ENCODE results near the gene MAML3. TPM values are rescaled to one million over a fixed set of nuclear protein-coding genes. Genes with fewer than 3 reads are reported as not detected.

MAML3 gene
- total RNA-seq, 6 experiments from 2014 or later: 1.2 to 1.9 (median 1.6) TPM

- H3K27ac Mint-ChIP-seq: no peak overlapping the region
- no peak for DNase-seq
- TF ChIP-seq CTCF (IDR thresholded peaks at IDR 0.05): no peak
- no peak overlapping the region for H3K4me3 Mint-ChIP-seq
- H3K4me1 Mint-ChIP-seq (ENCODE audit: low read depth): no peaks in the 10 kb centered on the region
- no peaks in the 10 kb centered on the region for H3K9me3 Mint-ChIP-seq
- no peaks in the 10 kb centered on the region; the same call in 1 of the 2 replicates for H3K36me3 Mint-ChIP-seq (ENCODE audit: low read depth)
- peaks cover 2% of the 10 kb centered on the region for H3K27me3 Mint-ChIP-seq (ENCODE audit: insufficient read depth)
Observed at GRCh38 chr4:139674875-139675550, 479.0 kb downstream of the MAML3 start.

- Mint-ChIP-seq H3K36me3 (ENCODE audit: low read depth) (no peaks in the 10 kb centered on the region), H3K4me3 (no peak overlapping the region), H3K27me3 (ENCODE audit: insufficient read depth) (peaks cover 9% of the 10 kb centered on the region), H3K9me3 (no peaks in the 10 kb centered on the region), H3K27ac (no peak overlapping the region), H3K4me1 (ENCODE audit: low read depth) (no peaks in the 10 kb centered on the region)
- DNase-seq: no peak
- no peak for TF ChIP-seq CTCF (IDR thresholded peaks at IDR 0.05)
Observed at GRCh38 chr4:139672732-139673131, 481.3 kb downstream of the MAML3 start.

DNA sequence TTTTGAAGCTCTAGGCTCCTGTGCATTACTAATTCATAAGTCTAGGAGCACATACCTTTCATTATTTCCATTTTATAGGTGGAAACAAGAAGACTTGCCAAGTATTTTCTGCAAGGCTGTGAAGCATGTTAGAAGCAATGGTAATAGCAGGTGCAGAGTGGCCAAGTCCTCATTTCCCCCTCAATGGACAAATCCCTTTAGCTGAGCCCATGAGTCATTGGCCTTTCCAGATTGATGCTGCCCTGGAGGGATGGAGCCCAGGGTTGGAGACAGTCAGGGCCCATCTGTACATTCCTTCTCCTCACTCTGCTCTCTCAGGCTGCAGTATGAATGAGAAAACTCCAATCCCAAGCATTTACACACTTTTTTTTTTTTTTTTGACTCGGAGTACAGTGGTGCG is 481.8 kb downstream of the MAML3 start:
- H3K9me3 Mint-ChIP-seq: no peaks in the 10 kb centered on the region
- no peaks in the 10 kb centered on the region for H3K4me1 Mint-ChIP-seq (ENCODE audit: low read depth)
- no peaks in the 10 kb centered on the region for H3K36me3 Mint-ChIP-seq (ENCODE audit: low read depth)
- no peak overlapping the region for H3K27ac Mint-ChIP-seq
- TF ChIP-seq CTCF (IDR thresholded peaks at IDR 0.05): no peak
- H3K4me3 Mint-ChIP-seq: no peak overlapping the region
- H3K27me3 Mint-ChIP-seq (ENCODE audit: insufficient read depth): peaks cover 12% of the 10 kb centered on the region
- DNase-seq: no peak

DNA sequence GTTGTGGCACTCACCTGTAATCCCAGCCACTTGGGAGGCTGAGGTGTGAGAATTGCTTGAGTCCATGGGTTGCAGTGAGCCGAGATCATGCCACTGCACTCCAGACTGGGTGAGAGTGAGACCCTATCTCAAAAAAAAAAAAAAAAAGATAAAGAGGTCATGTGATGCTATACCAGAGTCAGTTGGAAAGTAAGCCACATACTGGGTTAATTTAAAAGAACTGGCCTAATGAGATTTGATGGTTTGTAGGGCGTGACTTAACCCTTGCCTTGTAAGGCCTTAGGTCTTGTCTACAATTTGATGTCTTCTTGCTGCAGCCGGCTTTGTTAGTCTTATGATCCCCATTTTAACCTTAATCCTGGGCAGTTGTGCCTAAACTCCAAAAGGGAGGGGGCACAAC is 483.2 kb downstream of the MAML3 start:
- Mint-ChIP-seq H3K27ac (no peak overlapping the region), H3K9me3 (no peaks in the 10 kb centered on the region), H3K4me3 (no peak overlapping the region), H3K4me1 (ENCODE audit: low read depth) (peaks cover 11% of the 10 kb centered on the region), H3K36me3 (ENCODE audit: low read depth) (no peaks in the 10 kb centered on the region), H3K27me3 (ENCODE audit: insufficient read depth) (peaks cover 12% of the 10 kb centered on the region)
- DNase-seq: no peak
- TF ChIP-seq CTCF (IDR thresholded peaks at IDR 0.05): no peak

GRCh38 chr4:139669890-139670289 is 484.1 kb downstream of the MAML3 start:
- no peak overlapping the region for H3K27ac Mint-ChIP-seq
- H3K4me1 Mint-ChIP-seq (ENCODE audit: low read depth): peaks cover 18% of the 10 kb centered on the region
- no peak for DNase-seq
- no peaks in the 10 kb centered on the region for H3K9me3 Mint-ChIP-seq
- no peaks in the 10 kb centered on the region for H3K36me3 Mint-ChIP-seq (ENCODE audit: low read depth)
- H3K4me3 Mint-ChIP-seq: no peak overlapping the region
- H3K27me3 Mint-ChIP-seq (ENCODE audit: insufficient read depth): peaks cover 12% of the 10 kb centered on the region; the same call in 1 of the 2 replicates
- TF ChIP-seq CTCF (IDR thresholded peaks at IDR 0.05): no peak

All from HFFc6 (cell line).